ENCODE data around the gene TLN1.

Gene TLN1

GRCh38 chr9:35695943-35696401, 36.0 kb downstream of the TLN1 start:
- Histone ChIP-seq H3K4me1 (ENCODE audit: control insufficient read depth, insufficient read depth, low read length) (no peaks in the 10 kb centered on the region), H3K9me3 (ENCODE audit: control insufficient read depth, insufficient read depth, low read depth, low read length) (no peaks in the 10 kb centered on the region), H3K27ac (ENCODE audit: extremely low read depth, low read depth, low read length) (no peak overlapping the region), H3K4me3 (ENCODE audit: low read depth, low read length) (no peak overlapping the region), H3K36me3 (ENCODE audit: control insufficient read depth in 2 of 2, insufficient read depth in 1 of 2, low read length in 2 of 2) (peaks cover 15 to 54% of the 10 kb centered on the region in 2 experiments; a peak in 2 of 3 replicates)
- ChIA-PET POLR2A (interaction anchor here (0.7 to 3.8 kb wide), 10 partner anchors 7 to 38 kb away, joined by 3 to 31 read pairs (median 4); partner anchors contain the start of genes ARHGEF39, CCDC107, CREB3 and RMRP), CTCF (interaction anchor here (0.6 to 9.0 kb wide), 25 partner anchors 8 to 675 kb away, joined by 3 to 157 read pairs (median 9); partner anchors contain the start of genes ARHGEF39, CA9, CCDC107 and CREB3)
- TF ChIP-seq ZNF747 (tag by site-specific recombination; IDR thresholded peaks at IDR 0.05) (no peak), ZFP37 (tag by site-specific recombination; IDR thresholded peaks at IDR 0.05) (no peak), ZNF510 (tag by site-specific recombination; IDR thresholded peaks at IDR 0.05; ENCODE audit: insufficient replicate concordance) (no peak), ZNF16 (tag by site-specific recombination; IDR thresholded peaks at IDR 0.05; ENCODE audit: low read depth) (no peak), ZNF302 (tag by site-specific recombination; IDR thresholded peaks at IDR 0.05; ENCODE audit: low read depth) (no peak), GLI4 (tag by site-specific recombination; IDR thresholded peaks at IDR 0.05) (no peak), KLF1 (tag by site-specific recombination; IDR thresholded peaks at IDR 0.05) (no peak), ZXDB (tag by site-specific recombination; IDR thresholded peaks at IDR 0.05) (no peak), ZNF776 (tag by site-specific recombination; IDR thresholded peaks at IDR 0.05; ENCODE audit: borderline replicate concordance) (no peak), ZNF280D (tag by site-specific recombination; IDR thresholded peaks at IDR 0.05) (no peak), ZNF560 (tag by site-specific recombination; IDR thresholded peaks at IDR 0.05; ENCODE audit: borderline replicate concordance) (no peak), KLF16 (tag by site-specific recombination; IDR thresholded peaks at IDR 0.05) (no peak), ZNF211 (tag by site-specific recombination; IDR thresholded peaks at IDR 0.05; ENCODE audit: low read depth) (no peak), ZNF214 (tag by site-specific recombination; IDR thresholded peaks at IDR 0.05; ENCODE audit: borderline replicate concordance) (no peak), ZBTB7A (tag by site-specific recombination; IDR thresholded peaks at IDR 0.05; ENCODE audit: low read depth) (no peak), ZNF785 (tag by site-specific recombination; IDR thresholded peaks at IDR 0.05) (no peak), ZNF768 (tag by site-specific recombination; IDR thresholded peaks at IDR 0.05) (no peak), FEZF1 (tag by site-specific recombination; IDR thresholded peaks at IDR 0.05) (no peak), ZNF701 (tag by site-specific recombination; IDR thresholded peaks at IDR 0.05) (no peak), ZNF600 (tag by site-specific recombination; IDR thresholded peaks at IDR 0.05) (no peak)

- ChIA-PET CTCF (interaction anchor here (0.6 to 9.0 kb wide), 8 partner anchors 8 to 215 kb away, joined by 3 to 157 read pairs (median 3); partner anchors contain the start of genes ARHGEF39, CCDC107, CREB3 and RMRP), POLR2A (interaction anchor here (0.6 to 2.9 kb wide), 8 partner anchors 21 to 1954 kb away, joined by 3 to 23 read pairs (median 9); partner anchors contain the start of genes CCDC107, CREB3, RMRP and TLN1)
- Histone ChIP-seq H3K9me3 (ENCODE audit: control insufficient read depth, insufficient read depth, low read depth, low read length) (no peaks in the 10 kb centered on the region), H3K4me1 (ENCODE audit: control insufficient read depth, insufficient read depth, low read length) (peaks cover 3% of the 10 kb centered on the region; the same call in 1 of the 2 replicates), H3K27ac (ENCODE audit: extremely low read depth, low read depth, low read length) (no peak overlapping the region), H3K4me3 (ENCODE audit: low read depth, low read length) (no peak overlapping the region), H3K36me3 (ENCODE audit: control insufficient read depth in 2 of 2, insufficient read depth in 1 of 2, low read length in 2 of 2) (peaks cover 0 to 12% of the 10 kb centered on the region in 2 experiments; a peak in 1 of 3 replicates)
- TF ChIP-seq ZNF335 (tag by site-specific recombination; conservative IDR thresholded peaks at IDR 0.05) (peak; percentile 70), WT1 (tag by site-specific recombination; IDR thresholded peaks at IDR 0.05) (no peak)
Observed at GRCh38 chr9:35691757-35692301, 40.2 kb downstream of the TLN1 start.
